ENCODE data around the gene EXOC3L1. TPM values are rescaled to one million over a fixed set of nuclear protein-coding genes. Genes with fewer than 3 reads are reported as not detected.

EXOC3L1 gene
- total RNA-seq, 4 donors from 2014 or later, result 1.2 to 10.9 (median 4.7) TPM

GRCh38 chr16:67162506-67163163 lies 27.3 kb downstream of the EXOC3L1 start:
- Histone ChIP-seq H3K4me1 (peaks cover 17 to 56% (median 34%) of the 10 kb centered on the region in 4 donors), H3K27ac (peak overlapping the region in 1 of 4 donors; percentile 38), H3K36me3 (no peaks in the 10 kb centered on the region), H3K9me3 (no peaks in the 10 kb centered on the region), H3K27me3 (peaks cover 0 to 3% of the 10 kb centered on the region in 2 donors), H3K4me3 (peak overlapping the region in 3 of 4 donors; percentile 37 to 57 (median 39))
- DNase-seq, result no peak
- TF ChIP-seq POLR2A (IDR thresholded peaks at IDR 0.05), result no peak
- TF ChIP-seq, protein P1, sequence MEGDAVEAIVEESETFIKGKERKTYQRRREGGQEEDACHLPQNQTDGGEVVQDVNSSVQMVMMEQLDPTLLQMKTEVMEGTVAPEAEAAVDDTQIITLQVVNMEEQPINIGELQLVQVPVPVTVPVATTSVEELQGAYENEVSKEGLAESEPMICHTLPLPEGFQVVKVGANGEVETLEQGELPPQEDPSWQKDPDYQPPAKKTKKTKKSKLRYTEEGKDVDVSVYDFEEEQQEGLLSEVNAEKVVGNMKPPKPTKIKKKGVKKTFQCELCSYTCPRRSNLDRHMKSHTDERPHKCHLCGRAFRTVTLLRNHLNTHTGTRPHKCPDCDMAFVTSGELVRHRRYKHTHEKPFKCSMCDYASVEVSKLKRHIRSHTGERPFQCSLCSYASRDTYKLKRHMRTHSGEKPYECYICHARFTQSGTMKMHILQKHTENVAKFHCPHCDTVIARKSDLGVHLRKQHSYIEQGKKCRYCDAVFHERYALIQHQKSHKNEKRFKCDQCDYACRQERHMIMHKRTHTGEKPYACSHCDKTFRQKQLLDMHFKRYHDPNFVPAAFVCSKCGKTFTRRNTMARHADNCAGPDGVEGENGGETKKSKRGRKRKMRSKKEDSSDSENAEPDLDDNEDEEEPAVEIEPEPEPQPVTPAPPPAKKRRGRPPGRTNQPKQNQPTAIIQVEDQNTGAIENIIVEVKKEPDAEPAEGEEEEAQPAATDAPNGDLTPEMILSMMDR (IDR thresholded peaks at IDR 0.05), result no peak

- no peak for DNase-seq
- Histone ChIP-seq H3K9me3 (no peaks in the 10 kb centered on the region), H3K4me3 (no peak overlapping the region), H3K36me3 (no peaks in the 10 kb centered on the region), H3K27me3 (peaks cover 0 to 3% of the 10 kb centered on the region in 2 donors), H3K27ac (no peak overlapping the region), H3K4me1 (peaks cover 17 to 59% (median 34%) of the 10 kb centered on the region in 4 donors)
- TF ChIP-seq, protein P1 (IDR thresholded peaks at IDR 0.05), result no peak
- TF ChIP-seq POLR2A (IDR thresholded peaks at IDR 0.05), result no peak
These were observed 28.3 kb downstream of the EXOC3L1 start for GRCh38 chr16:67161595-67162058.

GRCh38 chr16:67158637-67159600 lies 31.0 kb downstream of the EXOC3L1 start:
- DNase-seq, result peak; percentile 76 to 93 (median 84)
- H3K27me3 ChIP-seq, result no peaks in the 10 kb centered on the region

GRCh38 chr16:67157892-67158635 lies 31.9 kb downstream of the EXOC3L1 start:
- no peak for DNase-seq
- Histone ChIP-seq H3K27ac (peak overlapping the region in 3 of 4 donors; percentile 57 to 94 (median 57)), H3K36me3 (no peaks in the 10 kb centered on the region), H3K27me3 (no peaks in the 10 kb centered on the region), H3K4me1 (peaks cover 9 to 50% (median 19%) of the 10 kb centered on the region in 4 donors), H3K4me3 (peak overlapping the region in 1 of 4 donors; percentile 89), H3K9me3 (no peaks in the 10 kb centered on the region)
- TF ChIP-seq, protein P1 (IDR thresholded peaks at IDR 0.05), result no peak
- TF ChIP-seq POLR2A (IDR thresholded peaks at IDR 0.05), result no peak

More at GRCh38 chr16:67158637-67159600, 31.0 kb downstream of the EXOC3L1 start:
- Histone ChIP-seq H3K27ac (peak overlapping the region; percentile 89 to 95 (median 92)), H3K9me3 (no peaks in the 10 kb centered on the region), H3K36me3 (no peaks in the 10 kb centered on the region), H3K4me1 (peaks cover 14 to 59% (median 27%) of the 10 kb centered on the region in 4 donors), H3K4me3 (peak overlapping the region; percentile 87 to 96 (median 91))
- TF ChIP-seq POLR2A (IDR thresholded peaks at IDR 0.05), result peak in 1 of 2 donors; percentile 32
- TF ChIP-seq, protein P1 (IDR thresholded peaks at IDR 0.05), result no peak
